HCT116 (cell line): Measurements from ENCODE around the gene VPS39. TPM values are rescaled to one million over a fixed set of nuclear protein-coding genes. Genes with fewer than 3 reads are reported as not detected.

Experiments
- ATAC-seq: fragments of 200-7000 bp; cut with Tn5 transposase; 2 replicates; pipeline ENCODE4 v1.9.1; 2020; ENCODE audit warnings: mild to moderate bottlenecking, moderate library complexity
- BruUV-seq: library from RNA; stranded (reverse); fragments of 400-500 nt; replicated peaks from 2 replicates; lab custom pipeline; 2021; lab: Mats Ljungman, UMichigan
- CTCF ChIA-PET: fragments of 300-600 bp; sonication (Branson Sonifier 250); formaldehyde crosslinking; loops from one replicate; lab custom pipeline; 2021; ENCODE audit warnings: antibody characterized with exemption; lab: Charles Lee
- POLR2A ChIA-PET: fragments of 300-600, 350-600 bp; sonication (Branson Sonifier 250); formaldehyde crosslinking; loops from one replicate; lab custom pipeline; 2021; ENCODE audit warnings: antibody characterized with exemption; lab: Charles Lee
- RAD21 ChIA-PET, 2 experiments: fragments of 300-600 bp; sonication (Branson Sonifier 250); formaldehyde crosslinking; loops; one replicate each; lab custom pipeline; 2023; ENCODE audit warnings: low total read pairs in 2 of 2; ENCODE audit not compliant: uncharacterized antibody in 2 of 2, unreplicated experiment in 2 of 2, low non-redundant PET in 1 of 2; lab: Charles Lee
- DNase-seq: peaks from one replicate; pipeline ENCODE4 v3.0.0-alpha.2; 2010; ENCODE audit warnings: low read depth, low spot score
- H2AFZ ChIP-seq: fragments of 200-600 bp; shearing (Covaris generic), sonication (generic); 2 replicates; pipeline ENCODE4 v1.6.1; 2017; ENCODE audit warnings: low read depth, mixed run types, mixed read lengths, antibody characterized with exemption, low read length; ENCODE audit not compliant: poor library complexity, severe bottlenecking
- H3K27ac ChIP-seq: 2 replicates; pipeline ENCODE4 v1.5.1; 2012; ENCODE audit warnings: low read depth, low read length
- H3K27me3 ChIP-seq: fragments of 200-600 bp; sonication (generic); 2 replicates; pipeline ENCODE4 v1.6.1; 2016; ENCODE audit warnings: mixed run types, low read length, mixed read lengths; ENCODE audit not compliant: insufficient read depth
- H3K36me3 ChIP-seq, 2 experiments: fragments of 200-500 bp in 1 of 2; fragments of 200-600 bp in 1 of 2; sonication (Bioruptor generic) in 1 of 2; sonication (generic) in 1 of 2; 2 replicates each; pipeline versions ENCODE4 v1.5.1 to v1.6.1; 2014 to 2016; ENCODE audit warnings: low read length in 2 of 2, inconsistent platforms in 1 of 2, mixed read lengths in 1 of 2, mixed run types in 1 of 2; ENCODE audit not compliant: insufficient read depth in 2 of 2, control insufficient read depth in 1 of 2
- H3K4me1 ChIP-seq, 2 experiments: fragments of 200-600 bp in 1 of 2; sonication (generic) in 1 of 2; 2 replicates each; pipeline versions ENCODE4 v1.5.1 to v1.6.1; 2012 to 2017; ENCODE audit warnings: low read length in 2 of 2, inconsistent platforms in 1 of 2, mild to moderate bottlenecking in 1 of 2, mixed read lengths in 1 of 2, mixed run types in 1 of 2, moderate library complexity in 1 of 2; ENCODE audit not compliant: insufficient read depth in 2 of 2, control insufficient read depth in 1 of 2
- H3K4me2 ChIP-seq: fragments of 200-600 bp; sonication (generic); 2 replicates; pipeline ENCODE4 v1.6.1; 2017; ENCODE audit warnings: mixed run types, low read length, mixed read lengths
- H3K4me3 ChIP-seq, 2 experiments: fragments of 200-600 bp in 1 of 2; sonication (generic) in 1 of 2; replicated peaks in 1 of 2; 2 replicates each; pipeline ENCODE4 v1.5.1; 2011 to 2016; ENCODE audit warnings: low read length in 2 of 2, control low read depth in 1 of 2, low read depth in 1 of 2, mild to moderate bottlenecking in 1 of 2, mixed read lengths in 1 of 2, mixed run types in 1 of 2
- H3K79me2 ChIP-seq: fragments of 200-600 bp; sonication (generic); 2 replicates; pipeline ENCODE4 v1.6.1; 2017; ENCODE audit warnings: mild to moderate bottlenecking, mixed run types, low read length, moderate library complexity, mixed read lengths; ENCODE audit not compliant: insufficient read depth
- H3K9ac ChIP-seq: fragments of 200-600 bp; sonication (generic); 2 replicates; pipeline ENCODE4 v1.6.1; 2016; ENCODE audit warnings: low read length, mixed read lengths
- H3K9me2 ChIP-seq: fragments of 200-600 bp; sonication (generic), shearing (Covaris generic); 2 replicates; pipeline ENCODE4 v1.6.1; 2017; ENCODE audit warnings: mixed run types, mild to moderate bottlenecking, moderate library complexity; ENCODE audit not compliant: insufficient read depth
- H3K9me3 ChIP-seq, 2 experiments: fragments of 200-500 bp in 1 of 2; fragments of 200-600 bp in 1 of 2; sonication (Bioruptor generic) in 1 of 2; sonication (generic) in 1 of 2; 2 replicates each; pipeline ENCODE4 v1.6.1; 2014 to 2017; ENCODE audit warnings: low read length in 2 of 2, mixed read lengths in 2 of 2, inconsistent platforms in 1 of 2, low read depth in 1 of 2, mild to moderate bottlenecking in 1 of 2, mixed run types in 1 of 2, moderate library complexity in 1 of 2; ENCODE audit not compliant: control insufficient read depth in 1 of 2, insufficient read depth in 1 of 2
- H4K20me1 ChIP-seq: fragments of 200-600 bp; sonication (generic), shearing (Covaris generic); 2 replicates; pipeline ENCODE4 v1.6.1; 2017; ENCODE audit warnings: mixed run types, mild to moderate bottlenecking, moderate library complexity; ENCODE audit not compliant: insufficient read depth
- CTCF ChIP-seq, 3 experiments: fragments of 200-600 bp in 1 of 3; sonication (generic) in 1 of 3; IDR thresholded peaks in 2 of 3; conservative IDR thresholded peaks in 1 of 3; 2 replicates each; pipeline ENCODE4 v1.5.1; 2012 to 2017; ENCODE audit warnings: low read depth in 2 of 3, low read length in 2 of 3, antibody characterized with exemption in 1 of 3, borderline replicate concordance in 1 of 3, control low read depth in 1 of 3, mild to moderate bottlenecking in 1 of 3, mixed read lengths in 1 of 3, mixed run types in 1 of 3, moderate library complexity in 1 of 3; ENCODE audit not compliant: insufficient read depth in 1 of 3
- EGR1 ChIP-seq: IDR thresholded peaks from 2 replicates; pipeline ENCODE4 v1.6.1; 2012; ENCODE audit warnings: low read depth
- ELF1 ChIP-seq: IDR thresholded peaks from 2 replicates; pipeline ENCODE4 v1.6.1; 2012; ENCODE audit warnings: low read depth, borderline replicate concordance
- FOSL1 ChIP-seq: IDR thresholded peaks from 2 replicates; pipeline ENCODE4 v1.6.1; 2012; ENCODE audit warnings: low read depth
- POLR2A ChIP-seq: IDR thresholded peaks from 2 replicates; pipeline ENCODE4 v1.7.0; 2011; ENCODE audit warnings: borderline replicate concordance; ENCODE audit not compliant: insufficient read depth, insufficient read length; ENCODE audit errors: extremely low read depth
- RAD21 ChIP-seq: IDR thresholded peaks from 2 replicates; pipeline ENCODE4 v1.6.1; 2012; ENCODE audit warnings: low read depth, mild to moderate bottlenecking
- SP1 ChIP-seq: IDR thresholded peaks from 2 replicates; pipeline ENCODE4 v1.6.1; 2012; ENCODE audit warnings: low read depth
- ZBTB33 ChIP-seq: IDR thresholded peaks from 2 replicates; pipeline ENCODE4 v1.6.1; 2011; ENCODE audit warnings: mild to moderate bottlenecking, low read length, moderate library complexity; ENCODE audit not compliant: insufficient replicate concordance; ENCODE audit errors: extremely low read depth
- intact Hi-C: fragments of 100-400 bp; cut with micrococcal nuclease; formaldehyde crosslinking; loops from 2 replicates; pipeline ENCODE4 v1.10.0; 2022
- total RNA-seq: library from RNA; stranded (reverse); gene quantifications from one replicate; pipeline ENCODE4 v1.2.1, GENCODE V29; 2021; ENCODE audit not compliant: unreplicated experiment
- TF ChIP-seq, protein P1 (sequence below): IDR thresholded peaks from 2 replicates; pipeline ENCODE4 v1.6.1; 2012

The VPS39 gene
- total RNA-seq, 1 experiment from 2014 or later: 40.1 TPM

GRCh38 chr15:42172475-42172874 lies 35.6 kb downstream of the VPS39 start:
- RAD21 ChIA-PET: no interaction called here
- ATAC-seq (no peak), DNase-seq (no peak)
- no TSS peak for BruUV-seq
- H3K9me2 ChIP-seq: no peaks in the 10 kb centered on the region
- H3K27me3 ChIP-seq: no peaks in the 10 kb centered on the region
- no peaks in the 10 kb centered on the region for H4K20me1 ChIP-seq
- H3K9me3 ChIP-seq: no peaks in the 10 kb centered on the region
- CTCF ChIA-PET: no interaction called here
- intact Hi-C loops: no loop called here
- H3K4me3 ChIP-seq: no peak overlapping the region
- POLR2A ChIA-PET: no interaction called here
- H3K9ac ChIP-seq: no peak overlapping the region
- peaks cover 15 to 40% of the 10 kb centered on the region in 2 experiments for H3K36me3 ChIP-seq
- TF ChIP-seq CTCF (IDR thresholded peaks at IDR 0.05 in 2 of 3, conservative IDR thresholded peaks at IDR 0.05 in 1 of 3; ENCODE audit: borderline replicate concordance in 1 of 3, insufficient read depth in 1 of 3, low read depth in 2 of 3, low read length in 2 of 3): no peak
- TF ChIP-seq FOSL1: no peak
- no peak for TF ChIP-seq POLR2A
- TF ChIP-seq ZBTB33: no peak
- no peak for TF ChIP-seq SP1
- TF ChIP-seq, all 23 proteins: peak for 0
- H3K4me1 ChIP-seq: no peaks in the 10 kb centered on the region
- no peak overlapping the region for H2AFZ ChIP-seq
- no peak overlapping the region for H3K27ac ChIP-seq
- H3K4me2 ChIP-seq: no peak overlapping the region
- H3K79me2 ChIP-seq: no peaks in the 10 kb centered on the region

GRCh38 chr15:42171795-42172194 lies 36.3 kb downstream of the VPS39 start:
- intact Hi-C loops: no loop called here
- Histone ChIP-seq H2AFZ (no peak overlapping the region), H3K9me2 (no peaks in the 10 kb centered on the region), H4K20me1 (no peaks in the 10 kb centered on the region), H3K4me3 (no peak overlapping the region), H3K4me1 (no peaks in the 10 kb centered on the region), H3K79me2 (no peaks in the 10 kb centered on the region), H3K9me3 (no peaks in the 10 kb centered on the region), H3K27me3 (no peaks in the 10 kb centered on the region), H3K4me2 (no peak overlapping the region), H3K9ac (no peak overlapping the region), H3K27ac (no peak overlapping the region)
- ATAC-seq: no peak
- no TSS peak for BruUV-seq
- RAD21 ChIA-PET: no interaction called here
- POLR2A ChIA-PET: no interaction called here
- TF ChIP-seq, protein P1, sequence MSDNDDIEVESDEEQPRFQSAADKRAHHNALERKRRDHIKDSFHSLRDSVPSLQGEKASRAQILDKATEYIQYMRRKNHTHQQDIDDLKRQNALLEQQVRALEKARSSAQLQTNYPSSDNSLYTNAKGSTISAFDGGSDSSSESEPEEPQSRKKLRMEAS: no peak
- TF ChIP-seq RAD21: no peak
- no peak for TF ChIP-seq EGR1
- no peak for TF ChIP-seq ELF1
- no peak for TF ChIP-seq POLR2A
- no peak for TF ChIP-seq FOSL1
- TF ChIP-seq, all 23 proteins: peak for 0
- CTCF ChIA-PET: no interaction called here
- peaks cover 15 to 40% of the 10 kb centered on the region in 2 experiments for H3K36me3 ChIP-seq
- no peak for DNase-seq
